Mucosa of descending colon (tissue), 3 donors: ENCODE results near the gene EQTN. TPM values are rescaled to one million over a fixed set of nuclear protein-coding genes. Genes with fewer than 3 reads are reported as not detected.
A peak's percentile ranks its signal among the peaks of the same experiment; 100 is the strongest.

ENCODE experiments used
- ATAC-seq: fragments of 200-7000 bp; cut with Tn5 transposase; one replicate; pipeline ENCODE4 v1.9.1; 2020; ENCODE audit warnings: mild to moderate bottlenecking, moderate library complexity
- DNase-seq, 3 donors: peaks; one replicate each; pipeline ENCODE4 v3.0.0-alpha.2; 2020
- H3K36me3 ChIP-seq: fragments of 200-600 bp; one replicate; pipeline ENCODE4 v1.8.0; 2021; ENCODE audit warnings: low read depth, mild to moderate bottlenecking
- H3K4me1 ChIP-seq: fragments of 200-600 bp; one replicate; pipeline ENCODE4 v1.8.0; 2021; ENCODE audit warnings: low read depth, mild to moderate bottlenecking
- H3K4me3 ChIP-seq: fragments of 200-600 bp; one replicate; pipeline ENCODE4 v1.8.0; 2021; ENCODE audit warnings: mild to moderate bottlenecking
- H3K9me3 ChIP-seq: fragments of 200-600 bp; one replicate; pipeline ENCODE4 v1.8.0; 2021; ENCODE audit warnings: mild to moderate bottlenecking
- CTCF ChIP-seq: fragments of 200-600 bp; IDR thresholded peaks from one replicate; pipeline ENCODE4 v1.8.0; 2022; ENCODE audit warnings: antibody characterized with exemption, mild to moderate bottlenecking
- intact Hi-C, 2 donors: fragments of 100-400 bp; cut with DNase I in 1 of 2; cut with micrococcal nuclease in 1 of 2; formaldehyde crosslinking; loops; one replicate each; pipeline versions ENCODE4 v1.11.0 to v1.11.1; 2022; cut with DNase I, micrococcal nuclease
- total RNA-seq, 3 donors: library from RNA; stranded (reverse); fragmentation: NEBNext Ultra II Directional in 2 of 3; extraction: Animal tissue kit (Norgen Biotek cat#: 25700) in 2 of 3; gene quantifications; one replicate each; pipeline versions ENCODE4 v1.2.1 to v1.2.4, GENCODE V29; 2021 to 2023
- donor health status: DM: no; HTN: no; CAD: no; lungs with moderate emphysema.
- donor health status: DM: no; HTN: no; CAD: no.
- donor health status: DM: no; HTN: yes; CAD: no.

EQTN gene
- total RNA-seq, 3 donors from 2014 or later = 0.53 to 2.3 (median 1.4) TPM

GRCh38 chr9:27280860-27281259 is 16.1 kb downstream of the EQTN start:
- Histone ChIP-seq H3K9me3 (no peaks in the 10 kb centered on the region), H3K4me1 (no peaks in the 10 kb centered on the region), H3K36me3 (no peaks in the 10 kb centered on the region), H3K4me3 (no peak overlapping the region)
- ATAC-seq (peak; percentile 13), DNase-seq (no peak)
- no peak for TF ChIP-seq CTCF
- intact Hi-C loops = no loop called here

- ATAC-seq (no peak), DNase-seq (no peak)
- intact Hi-C loops = no loop called here
- TF ChIP-seq CTCF = no peak
- H3K9me3 ChIP-seq = no peaks in the 10 kb centered on the region
- no peak overlapping the region for H3K4me3 ChIP-seq
- H3K4me1 ChIP-seq = no peaks in the 10 kb centered on the region
- H3K36me3 ChIP-seq = no peaks in the 10 kb centered on the region
These were observed 16.7 kb downstream of the EQTN start for GRCh38 chr9:27280249-27280648.

- no peak for TF ChIP-seq CTCF
- intact Hi-C loops = loop anchor here (5.0 kb wide), 1 partner anchor 247 kb away; no protein-coding TSS in a partner anchor
- ATAC-seq (no peak), DNase-seq (no peak)
- Histone ChIP-seq H3K4me1 (no peaks in the 10 kb centered on the region), H3K4me3 (no peak overlapping the region), H3K9me3 (no peaks in the 10 kb centered on the region), H3K36me3 (no peaks in the 10 kb centered on the region)
These were observed 17.3 kb downstream of the EQTN start for GRCh38 chr9:27279611-27280010.

- Histone ChIP-seq H3K4me3 (no peak overlapping the region), H3K36me3 (no peaks in the 10 kb centered on the region), H3K9me3 (no peaks in the 10 kb centered on the region), H3K4me1 (no peaks in the 10 kb centered on the region)
- ATAC-seq (no peak), DNase-seq (no peak)
- TF ChIP-seq CTCF = no peak
- intact Hi-C loops = loop anchor here (5.0 kb wide), 1 partner anchor 246 kb away; no protein-coding TSS in a partner anchor
These were observed 18.6 kb downstream of the EQTN start for GRCh38 chr9:27278374-27278773.

GRCh38 chr9:27276193-27277030 is 20.5 kb downstream of the EQTN start:
- H3K4me1 ChIP-seq = no peaks in the 10 kb centered on the region
- DNase-seq (peak in 1 of 3 donors; percentile 38), ATAC-seq (peak; percentile 82)
- H3K36me3 ChIP-seq = no peaks in the 10 kb centered on the region
- peak; percentile 30 for TF ChIP-seq CTCF
- no peaks in the 10 kb centered on the region for H3K9me3 ChIP-seq
- H3K4me3 ChIP-seq = no peak overlapping the region
- intact Hi-C loops = loop anchor here (5.0 kb wide), 1 partner anchor 244 kb away; no protein-coding TSS in a partner anchor
